ENCODE data around the gene TMC8.
"Not testable (repeated sequence)": the region's sequence is repeated elsewhere in the genome, so short reads cannot be mapped to it uniquely, and the experiment has no call there.

TMC8 gene

GRCh38 chr17:78137392-78138203 lies 7.0 kb downstream of the TMC8 start:
- no peak for DNase-seq

GRCh38 chr17:78138204-78139060 lies 7.9 kb downstream of the TMC8 start:
- no peak for DNase-seq

- DNase-seq, result not testable (repeated sequence)
Observed at GRCh38 chr17:78139861-78140168, 9.2 kb downstream of the TMC8 start.

GRCh38 chr17:78140169-78141051 lies 9.8 kb downstream of the TMC8 start:
- DNase-seq, result peak; percentile 85

GRCh38 chr17:78141437-78142118 lies 11.0 kb downstream of the TMC8 start:
- DNase-seq, result no peak

- DNase-seq, result no peak
Observed at GRCh38 chr17:78142119-78142861, 11.7 kb downstream of the TMC8 start.

- DNase-seq, result no peak
Observed at GRCh38 chr17:78143214-78144146, 12.9 kb downstream of the TMC8 start.

- no peak for DNase-seq
Observed at GRCh38 chr17:78144147-78144719, 13.7 kb downstream of the TMC8 start.

GRCh38 chr17:78144736-78145641 lies 14.4 kb downstream of the TMC8 start:
- no peak for DNase-seq

- DNase-seq, result no peak
Observed at GRCh38 chr17:78146471-78146869, 15.9 kb downstream of the TMC8 start.

GRCh38 chr17:78146881-78147280 lies 16.3 kb downstream of the TMC8 start:
- DNase-seq, result no peak

- DNase-seq, result no peak
Observed at GRCh38 chr17:78147315-78147998, 16.9 kb downstream of the TMC8 start.

GRCh38 chr17:78148286-78149016 lies 17.9 kb downstream of the TMC8 start:
- DNase-seq, result no peak

- no peak for DNase-seq
Observed at GRCh38 chr17:78151514-78152008, 21.0 kb downstream of the TMC8 start.

- DNase-seq, result no peak
Observed at GRCh38 chr17:78154903-78155811, 24.6 kb downstream of the TMC8 start.

- no peak for DNase-seq
Observed at GRCh38 chr17:78159575-78160158, 29.1 kb downstream of the TMC8 start.
